Right cardiac atrium (tissue), 5 donors: ENCODE results near the gene UBAC2. TPM values are rescaled to one million over a fixed set of nuclear protein-coding genes. Genes with fewer than 3 reads are reported as not detected.
A peak's percentile ranks its signal among the peaks of the same experiment; 100 is the strongest.

Experiments
- ATAC-seq, 2 donors: fragments of 200-7000 bp; cut with Tn5 transposase; one replicate each; pipeline versions ENCODE4 v1.8.0 to v1.9.1; 2020; ENCODE audit warnings: moderate library complexity in 2 of 2, mild to moderate bottlenecking in 1 of 2
- DNase-seq, 3 donors: peaks; one replicate each; pipeline ENCODE4 v3.0.0-alpha.2; 2020
- H3K27ac ChIP-seq: one replicate; pipeline ENCODE4 v1.5.1; 2013; ENCODE audit warnings: mild to moderate bottlenecking, low read length, control low read depth, moderate library complexity
- H3K27me3 ChIP-seq: one replicate; pipeline ENCODE4 v1.6.1; 2013; ENCODE audit not compliant: control insufficient read depth, insufficient read depth
- H3K4me1 ChIP-seq: one replicate; pipeline ENCODE4 v1.6.1; 2013; ENCODE audit warnings: low read length; ENCODE audit not compliant: control insufficient read depth, insufficient read depth
- H3K4me3 ChIP-seq: one replicate; pipeline ENCODE4 v1.5.1; 2013; ENCODE audit warnings: low read length, control low read depth
- H3K9me3 ChIP-seq: one replicate; pipeline ENCODE4 v1.6.1; 2013; ENCODE audit warnings: low read length; ENCODE audit not compliant: control insufficient read depth
- WGBS: extraction: QIAGEN DNeasy Blood & Tissue Kit; methylation state at CpG from one replicate; pipeline ENCODE4 v1.1.7; 2013; 5-methylcytosine and 5-hydroxymethylcytosine counted together
- intact Hi-C, 4 donors: fragments of 100-400 bp; cut with DNase I; formaldehyde crosslinking; loops; one replicate each; pipeline versions ENCODE4 v1.11.0 to v1.14.0; 2022 to 2023
- polyA plus RNA-seq: library from polyadenylated mRNA; stranded (reverse); fragments of 200-250 nt; gene quantifications from one replicate; pipeline ENCODE4 v1.2.3, GENCODE V29; 2013
- total RNA-seq, 4 donors: library from RNA; stranded (reverse); fragmentation: NEBNext Ultra II Directional; extraction: Animal tissue kit (Norgen Biotek cat#: 25700); gene quantifications; one replicate each; pipeline ENCODE4 v1.2.1, GENCODE V29; 2021
- donor health status: healthy with polysubstance abuse.
- donor health status: DM: no; HTN: yes; CAD: no.
- donor health status: DM: no; HTN: no; CAD: no.
- donor health status: DM: no; HTN: yes; CAD: no; lungs with severe emphysema.
- donor health status: DM: yes; HTN: yes; CAD: no.

The UBAC2 gene
- total and polyA plus RNA-seq, 5 donors, result 41.7 to 52.2 (median 47.6) TPM

- Histone ChIP-seq H3K4me1 (peaks cover 2% of the 10 kb centered on the region), H3K4me3 (no peak overlapping the region), H3K9me3 (no peaks in the 10 kb centered on the region), H3K27ac (no peak overlapping the region), H3K27me3 (no peaks in the 10 kb centered on the region)
- ATAC-seq, result peak in 1 of 2 donors; percentile 26
- DNase-seq, result no peak
- WGBS, result 18% methylated on average over 1 of the region's 1 CpG
- intact Hi-C loops, result loop anchor here in 2 of 4 donors (2.0 to 5.0 kb wide), 2 partner anchors 87 kb away; no protein-coding TSS in a partner anchor
Observed at GRCh38 chr13:99264051-99264450, 63.4 kb downstream of the UBAC2 start.

- ATAC-seq (no peak), DNase-seq (no peak)
- intact Hi-C loops, result loop anchor here in 2 of 4 donors (2.0 to 5.0 kb wide), 2 partner anchors 88 kb away; no protein-coding TSS in a partner anchor
- no peaks in the 10 kb centered on the region for H3K27me3 ChIP-seq
- H3K9me3 ChIP-seq, result no peaks in the 10 kb centered on the region
- WGBS, result 80% methylated on average over 8 of the region's 8 CpGs
- H3K4me3 ChIP-seq, result no peak overlapping the region
- peaks cover 2% of the 10 kb centered on the region for H3K4me1 ChIP-seq
- no peak overlapping the region for H3K27ac ChIP-seq
Observed at GRCh38 chr13:99265162-99265800, 64.6 kb downstream of the UBAC2 start.

- peak; percentile 64 to 66 for ATAC-seq
- 34% methylated on average over 3 of the region's 3 CpGs for WGBS
Observed at GRCh38 chr13:99265821-99266426, 65.3 kb downstream of the UBAC2 start.

GRCh38 chr13:99266827-99267226 lies 66.2 kb downstream of the UBAC2 start:
- H3K4me1 ChIP-seq, result peaks cover 2% of the 10 kb centered on the region
- intact Hi-C loops, result loop anchor here in 2 of 4 donors (2.0 to 5.0 kb wide), 2 partner anchors 90 kb away; no protein-coding TSS in a partner anchor
- H3K27me3 ChIP-seq, result no peaks in the 10 kb centered on the region
- no peak for DNase-seq
- no peaks in the 10 kb centered on the region for H3K9me3 ChIP-seq
- WGBS, result 81% methylated on average over 6 of the region's 6 CpGs
- H3K27ac ChIP-seq, result no peak overlapping the region
- no peak overlapping the region for H3K4me3 ChIP-seq
- no peak for ATAC-seq

More at GRCh38 chr13:99265821-99266426, 65.3 kb downstream of the UBAC2 start:
- Histone ChIP-seq H3K9me3 (no peaks in the 10 kb centered on the region), H3K27ac (no peak overlapping the region), H3K4me1 (peaks cover 2% of the 10 kb centered on the region), H3K4me3 (no peak overlapping the region), H3K27me3 (no peaks in the 10 kb centered on the region)
- DNase-seq, result no peak
- intact Hi-C loops, result loop anchor here in 3 of 4 donors (2.0 to 5.0 kb wide), 2 partner anchors 89 kb away; no protein-coding TSS in a partner anchor

- ATAC-seq, result no peak
- no peak overlapping the region for H3K4me3 ChIP-seq
- peaks cover 3% of the 10 kb centered on the region for H3K9me3 ChIP-seq
- no peak for DNase-seq
- no peak overlapping the region for H3K27ac ChIP-seq
- 91% methylated on average over 4 of the region's 4 CpGs for WGBS
- intact Hi-C loops, result loop anchor here in 2 of 4 donors (2.0 to 5.0 kb wide), 2 partner anchors 91 kb away; no protein-coding TSS in a partner anchor
- no peaks in the 10 kb centered on the region for H3K27me3 ChIP-seq
- peaks cover 2% of the 10 kb centered on the region for H3K4me1 ChIP-seq
Observed at GRCh38 chr13:99267927-99268326, 67.3 kb downstream of the UBAC2 start.

GRCh38 chr13:99268822-99269221 lies 68.2 kb downstream of the UBAC2 start:
- intact Hi-C loops, result loop anchor here in 1 of 4 donors (5.0 kb wide), 1 partner anchor 92 kb away; no protein-coding TSS in a partner anchor
- Histone ChIP-seq H3K4me3 (no peak overlapping the region), H3K9me3 (peaks cover 3% of the 10 kb centered on the region), H3K4me1 (peaks cover 2% of the 10 kb centered on the region), H3K27ac (no peak overlapping the region), H3K27me3 (no peaks in the 10 kb centered on the region)
- WGBS, result 77% methylated on average over 3 of the region's 3 CpGs
- DNase-seq (no peak), ATAC-seq (peak in 1 of 2 donors; percentile 10)

- intact Hi-C loops, result loop anchor here (2.0 to 10.0 kb wide), 4 partner anchors 92 to 168 kb away; no protein-coding TSS in a partner anchor
- Histone ChIP-seq H3K9me3 (peaks cover 3% of the 10 kb centered on the region), H3K4me1 (no peaks in the 10 kb centered on the region), H3K4me3 (no peak overlapping the region), H3K27me3 (no peaks in the 10 kb centered on the region), H3K27ac (no peak overlapping the region)
- DNase-seq (no peak), ATAC-seq (peak; percentile 62 to 71)
- WGBS, result 66% methylated on average over 3 of the region's 3 CpGs
Observed at GRCh38 chr13:99269627-99270241, 69.1 kb downstream of the UBAC2 start.

- no peaks in the 10 kb centered on the region for H3K4me1 ChIP-seq
- no peak overlapping the region for H3K4me3 ChIP-seq
- H3K27ac ChIP-seq, result no peak overlapping the region
- 85% methylated on average over 2 of the region's 2 CpGs for WGBS
- peaks cover 3% of the 10 kb centered on the region for H3K9me3 ChIP-seq
- DNase-seq (no peak), ATAC-seq (no peak)
- no peaks in the 10 kb centered on the region for H3K27me3 ChIP-seq
- intact Hi-C loops, result loop anchor here (2.0 to 10.0 kb wide), 3 partner anchors 164 to 167 kb away; no protein-coding TSS in a partner anchor
Observed at GRCh38 chr13:99270518-99270917, 69.9 kb downstream of the UBAC2 start.

GRCh38 chr13:99271249-99271648 lies 70.6 kb downstream of the UBAC2 start:
- H3K27me3 ChIP-seq, result no peaks in the 10 kb centered on the region
- H3K9me3 ChIP-seq, result peaks cover 3% of the 10 kb centered on the region
- H3K4me1 ChIP-seq, result no peaks in the 10 kb centered on the region
- WGBS, result 69% methylated on average over 3 of the region's 3 CpGs
- intact Hi-C loops, result loop anchor here (2.0 to 10.0 kb wide), 3 partner anchors 164 to 166 kb away; no protein-coding TSS in a partner anchor
- no peak for DNase-seq
- no peak for ATAC-seq
- H3K27ac ChIP-seq, result no peak overlapping the region
- H3K4me3 ChIP-seq, result no peak overlapping the region

GRCh38 chr13:99272481-99272880 lies 71.8 kb downstream of the UBAC2 start:
- ATAC-seq (no peak), DNase-seq (no peak)
- Histone ChIP-seq H3K27me3 (no peaks in the 10 kb centered on the region), H3K4me1 (no peaks in the 10 kb centered on the region), H3K9me3 (peaks cover 3% of the 10 kb centered on the region), H3K4me3 (no peak overlapping the region), H3K27ac (no peak overlapping the region)
- WGBS, result 98% methylated on average over 2 of the region's 2 CpGs
- intact Hi-C loops, result loop anchor here in 3 of 4 donors (5.0 to 10.0 kb wide), 2 partner anchors 162 to 165 kb away; no protein-coding TSS in a partner anchor
